Testis (tissue), 2 donors: ENCODE results near the gene RNF126.

Source experiments
- CTCF ChIP-seq, 3 experiments: fragments of 450-650 bp in 2 of 3; fragments of 200-600 bp in 1 of 3; sonication (generic) in 1 of 3; IDR thresholded peaks; one replicate each; pipeline ENCODE4 v1.5.1; 2016 to 2019; ENCODE audit warnings: antibody characterized with exemption in 3 of 3, mild to moderate bottlenecking in 2 of 3, moderate library complexity in 1 of 3
- POLR2A ChIP-seq: fragments of 450-650 bp; IDR thresholded peaks from one replicate; pipeline ENCODE4 v1.6.1; 2017; ENCODE audit warnings: antibody characterized with exemption, mild to moderate bottlenecking, moderate library complexity

DNA sequence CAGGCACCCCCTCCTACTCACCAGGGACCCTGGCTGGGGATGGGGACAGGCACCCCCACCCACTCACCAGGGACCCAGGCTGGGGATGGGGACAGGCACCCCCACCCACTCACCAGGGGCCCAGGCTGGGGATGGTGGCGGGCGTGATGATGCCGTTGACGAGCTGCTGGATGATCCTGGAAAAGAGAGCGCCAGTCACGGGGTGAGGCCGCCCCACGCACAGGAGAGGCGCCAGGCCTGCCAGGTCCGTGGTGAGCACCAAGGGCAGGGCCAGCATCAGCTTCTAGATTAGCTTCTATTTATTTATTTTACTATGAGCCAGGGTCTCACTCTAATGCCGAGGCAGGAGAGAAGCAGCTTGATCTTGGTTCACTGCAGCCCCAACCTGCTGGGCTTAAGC lies 12.9 kb downstream of the RNF126 start:
- TF ChIP-seq CTCF (IDR thresholded peaks at IDR 0.05) (no peak), POLR2A (no peak)
